K562 (cell line): ENCODE measurements around the gene HAGHL. TPM values are rescaled to one million over a fixed set of nuclear protein-coding genes. Genes with fewer than 3 reads are reported as not detected.
A peak's percentile ranks its signal among the peaks of the same experiment; 100 is the strongest.
"Not testable (repeated sequence)": the region's sequence is repeated elsewhere in the genome, so short reads cannot be mapped to it uniquely, and the experiment has no call there.

ENCODE experiments used
- ATAC-seq: fragments of 200-7000 bp; cut with Tn5 transposase; 3 replicates; pipeline ENCODE4 v1.9.1; 2020; ENCODE audit warnings: moderate library complexity
- BruUV-seq: library from RNA; stranded (reverse); fragments of 400-500 nt; replicated peaks from 2 replicates; lab custom pipeline; 2021; lab: Mats Ljungman, UMichigan
- CTCF ChIA-PET: fragments of 300-600 bp; formaldehyde crosslinking; extraction: SDS; loops from one replicate; lab custom pipeline; 2021; ENCODE audit warnings: low intra/inter-chr PET ratio; lab: Yijun Ruan, JAX
- POLR2A ChIA-PET: fragments of 300-600, 350-650 bp; sonication (Branson Sonifier 250); formaldehyde crosslinking; extraction: SDS; loops from one replicate; lab custom pipeline; 2021; ENCODE audit warnings: antibody characterized with exemption, inconsistent platforms; lab: Yijun Ruan, JAX
- DNase-seq, 4 experiments: peaks; one replicate each; pipeline versions ENCODE4 v3.0.0 to v3.0.0-alpha.2; 2011 to 2018; ENCODE audit warnings: low spot score in 3 of 4, mixed read lengths in 3 of 4; ENCODE audit errors: extremely low read depth in 1 of 4
- FAIRE-seq: peaks from 2 replicates; lab custom pipeline; 2011; peaks lifted over from hg19 to GRCh38; lab: Jason Lieb, UNC
- H2AFZ ChIP-seq: 2 replicates; pipeline ENCODE4 v1.6.0; 2011; ENCODE audit warnings: low read depth, low read length, control low read depth, inconsistent platforms
- H3K27ac ChIP-seq: fragments of 200-600 bp; 3 replicates; pipeline ENCODE4 v1.8.0; 2011; ENCODE audit warnings: low read depth, mild to moderate bottlenecking, control low read depth, inconsistent platforms, low read length, moderate library complexity, mixed read lengths; ENCODE audit errors: extremely low read depth
- H3K27me3 ChIP-seq, 2 experiments: fragments of 300-600 bp in 1 of 2; 2 replicates in 1 of 2; 3 replicates in 1 of 2; pipeline versions ENCODE4 v1.6.0 to v1.8.0; 2011; ENCODE audit warnings: inconsistent platforms in 2 of 2, low read length in 2 of 2, mild to moderate bottlenecking in 1 of 2, mixed read lengths in 1 of 2, moderate library complexity in 1 of 2; ENCODE audit not compliant: control insufficient read depth in 2 of 2, insufficient read depth in 2 of 2
- H3K36me3 ChIP-seq: fragments of 300-600 bp; 3 replicates; pipeline ENCODE4 v1.8.0; 2011; ENCODE audit warnings: mild to moderate bottlenecking, low read length, inconsistent platforms; ENCODE audit not compliant: control insufficient read depth, insufficient read depth
- H3K4me1 ChIP-seq, 2 experiments: fragments of 200-600 bp in 1 of 2; replicated peaks in 1 of 2; 2 replicates in 1 of 2; 3 replicates in 1 of 2; pipeline versions ENCODE4 v1.5.1 to v1.8.0; 2011; ENCODE audit warnings: inconsistent platforms in 2 of 2, low read length in 2 of 2, mild to moderate bottlenecking in 1 of 2, mixed read lengths in 1 of 2, moderate library complexity in 1 of 2; ENCODE audit not compliant: control insufficient read depth in 2 of 2, insufficient read depth in 2 of 2
- H3K4me2 ChIP-seq: 2 replicates; pipeline ENCODE4 v1.6.1; 2011; ENCODE audit warnings: low read length, control low read depth, inconsistent platforms, mixed read lengths; ENCODE audit not compliant: insufficient read depth
- H3K4me3 ChIP-seq: fragments of 200-600 bp; sonication (generic), shearing (Covaris generic); 2 replicates; pipeline ENCODE4 v1.5.1; 2016; ENCODE audit warnings: control low read depth, inconsistent platforms
- H3K79me2 ChIP-seq: fragments of 200-600 bp; 3 replicates; pipeline ENCODE4 v1.8.0; 2011; ENCODE audit warnings: low read length, inconsistent platforms; ENCODE audit not compliant: control insufficient read depth, insufficient read depth
- H3K9ac ChIP-seq, 2 experiments: 2 replicates each; pipeline versions ENCODE4 v1.6.0 to v1.6.1; 2011; ENCODE audit warnings: low read depth in 2 of 2, low read length in 2 of 2, control low read depth in 1 of 2, inconsistent platforms in 1 of 2, mild to moderate bottlenecking in 1 of 2, mixed read lengths in 1 of 2; ENCODE audit not compliant: insufficient read depth in 1 of 2
- H3K9me1 ChIP-seq: one replicate; pipeline ENCODE4 v1.6.0; 2011; ENCODE audit warnings: inconsistent platforms, mild to moderate bottlenecking, low read length, moderate library complexity; ENCODE audit not compliant: control insufficient read depth, insufficient read depth
- H3K9me3 ChIP-seq: replicated peaks from 2 replicates; pipeline ENCODE4 v1.5.1; 2011; ENCODE audit warnings: low read depth, low read length, inconsistent platforms; ENCODE audit not compliant: control insufficient read depth, insufficient read depth
- H4K20me1 ChIP-seq: replicated peaks from 2 replicates; pipeline ENCODE4 v1.6.1; 2011; ENCODE audit warnings: low read length, inconsistent platforms, mixed read lengths; ENCODE audit not compliant: control insufficient read depth, insufficient read depth
- LARP7 ChIP-seq: fragments of 450-650 bp; IDR thresholded peaks from 2 replicates; pipeline ENCODE4 v1.6.1; 2016
- POLR2G ChIP-seq: fragments of 200-400 bp; formaldehyde crosslinking; IDR thresholded peaks from 2 replicates; pipeline ENCODE4 v1.6.1; 2017; ENCODE audit warnings: low read depth, mild to moderate bottlenecking, antibody characterized with exemption, low read length, moderate library complexity
- SPI1 ChIP-seq: IDR thresholded peaks from 2 replicates; pipeline ENCODE4 v1.6.1; 2011; ENCODE audit warnings: low read depth, low read length, control low read depth, borderline replicate concordance
- whole genome bisulfite sequencing: fragments of 100-300 bp; shearing (Covaris generic); methylation state at CpG from one replicate; pipeline ENCODE4 v1.1.6; 2016; ENCODE audit warnings: low coverage, mixed read lengths; ENCODE audit not compliant: insufficient coverage; ENCODE audit errors: missing lambda C conversion rate; 5-methylcytosine and 5-hydroxymethylcytosine counted together
- in situ Hi-C: fragments of 300-500 bp; cut with MboI; formaldehyde crosslinking; loops from 4 replicates; pipeline ENCODE4 v1.15.0; 2018; ENCODE audit warnings: inconsistent platforms, mixed read lengths
- intact Hi-C: fragments of 100-400 bp; cut with micrococcal nuclease; formaldehyde crosslinking; loops from 2 replicates; pipeline ENCODE4 v1.14.2; 2022
- polyA plus RNA-seq, 8 experiments: library from polyadenylated mRNA; depleted of rRNA in 4 of 8; stranded (reverse) in 5 of 8; unstranded in 3 of 8; fragments of >200 nt; fragmentation: Nextera tagmentation in 2 of 8; fragmentation: Illumina TruSeq in 1 of 8; extraction: Ambion mirVana in 2 of 8; extraction: Trizol in 1 of 8; gene quantifications; 2 replicates each; pipeline versions ENCODE4 v1.2.1 to v1.2.3, GENCODE V29; 2011 to 2014; ENCODE audit warnings: inconsistent platforms in 1 of 8, missing spikeins in 1 of 8
- total RNA-seq, 7 experiments: library from RNA; depleted of rRNA in 6 of 7; stranded (reverse); fragments of >200 nt in 6 of 7; fragmentation: Illumina TruSeq in 2 of 7; extraction: Trizol in 2 of 7; gene quantifications; 2 replicates each; pipeline versions ENCODE4 v1.2.1 to v1.2.3, GENCODE V29; 2011 to 2021; ENCODE audit warnings: low replicate concordance in 1 of 7

HAGHL gene
- total and polyA plus RNA-seq, 9 of the 15 experiments (the other 6 are each of a cell fraction or from before 2014, with no cell fraction given): 0.31 to 83.4 (median 20.7) TPM

DNA sequence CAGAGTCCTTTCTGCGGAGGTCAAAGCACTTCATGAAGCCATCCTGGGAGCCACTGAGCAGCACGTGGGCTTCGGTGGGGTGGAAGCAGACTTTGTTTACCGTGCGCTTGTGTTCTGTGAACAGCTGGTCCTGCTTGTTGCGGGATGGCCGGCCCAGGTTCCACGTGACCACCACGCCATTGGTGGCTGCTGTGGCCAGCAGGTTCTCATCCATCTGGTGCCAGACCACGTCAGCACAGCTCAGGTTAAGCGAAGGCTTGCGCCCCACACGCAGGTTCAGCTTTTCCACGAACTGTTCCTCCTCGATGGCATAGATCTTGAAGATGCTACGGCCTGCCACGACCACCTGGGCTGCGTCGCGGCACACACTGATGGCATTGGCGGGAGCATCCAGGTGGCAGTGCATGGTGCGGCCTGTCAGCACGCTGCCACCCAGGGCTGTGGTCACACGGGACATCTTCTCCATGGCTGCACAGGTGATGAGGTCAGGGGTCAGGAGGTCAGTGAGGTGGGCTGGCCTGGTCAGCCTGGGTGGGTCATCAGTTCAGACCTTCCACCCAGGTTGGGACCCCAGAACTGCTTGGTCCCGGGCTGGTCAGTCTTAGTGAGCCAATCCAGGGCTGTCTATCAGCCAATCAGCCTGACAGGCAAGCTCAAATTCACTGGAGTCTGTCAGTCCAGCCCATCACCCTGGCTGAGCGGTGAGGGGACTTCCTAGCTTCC lies 37.6 kb upstream of the HAGHL start (continued):
- TF ChIP-seq SPI1 (no peak), LARP7 (no peak), POLR2G (peak; percentile 22; the same call in 1 of the 2 replicates)

- H3K27me3 ChIP-seq, DNase-seq, BruUV-seq, H2AFZ ChIP-seq, H3K27ac ChIP-seq, H4K20me1 ChIP-seq, intact Hi-C loops, H3K4me2 ChIP-seq, H3K9me3 ChIP-seq, H3K9me1 ChIP-seq, ATAC-seq, CTCF ChIA-PET, H3K4me3 ChIP-seq, in situ Hi-C loops, FAIRE-seq: not testable (repeated sequence)
- H3K79me2 ChIP-seq: peaks cover 17% of the 10 kb centered on the region; the same call in 2 of the 3 replicates
- 81% methylated on average over 12 of the region's 16 CpGs for WGBS
- POLR2A ChIA-PET: interaction anchor here (0.7 kb wide), 1 partner anchor 312 kb away, joined by 3 read pairs; no protein-coding TSS in a partner anchor
- peaks cover 23% of the 10 kb centered on the region; the same call in 2 of the 3 replicates for H3K36me3 ChIP-seq
- peak overlapping the region in 1 of 2 experiments; percentile 42; a peak in 2 of 4 replicates for H3K9ac ChIP-seq
- peaks cover 12 to 84% of the 10 kb centered on the region in 2 experiments for H3K4me1 ChIP-seq
Measured at GRCh38 chr16:691242-691641, 35.7 kb upstream of the HAGHL start.
